CD14-positive monocyte (primary cell): ENCODE results near the gene ARPC2. TPM values are rescaled to one million over a fixed set of nuclear protein-coding genes. Genes with fewer than 3 reads are reported as not detected.

Source experiments
- DNase-seq, 3 donors: peaks; one replicate each; pipeline ENCODE4 v3.0.0-alpha.2; 2011 to 2022
- H2AFZ ChIP-seq: 2 replicates; pipeline ENCODE4 v1.6.0; 2012; ENCODE audit warnings: mild to moderate bottlenecking, low read depth, low read length, inconsistent platforms; ENCODE audit not compliant: insufficient read depth, poor library complexity, severe bottlenecking
- H3K27ac ChIP-seq, 2 donors: 1 replicate in 1 of 2; 2 replicates in 1 of 2; pipeline ENCODE4 v1.5.1; 2012 to 2013; ENCODE audit warnings: low read length in 2 of 2, control low read depth in 1 of 2, inconsistent platforms in 1 of 2, low read depth in 1 of 2, mild to moderate bottlenecking in 1 of 2
- H3K27me3 ChIP-seq, 2 donors: one replicate each; pipeline versions ENCODE4 v1.6.0 to v1.6.1; 2011 to 2013; ENCODE audit warnings: low read length in 2 of 2; ENCODE audit not compliant: control insufficient read depth in 2 of 2, insufficient read depth in 2 of 2
- H3K36me3 ChIP-seq, 2 donors: replicated peaks in 1 of 2; 1 replicate in 1 of 2; 2 replicates in 1 of 2; pipeline versions ENCODE4 v1.5.1 to v1.6.1; 2012 to 2013; ENCODE audit warnings: low read length in 2 of 2, control low read depth in 1 of 2, inconsistent platforms in 1 of 2, mild to moderate bottlenecking in 1 of 2; ENCODE audit not compliant: insufficient read depth in 2 of 2, control insufficient read depth in 1 of 2
- H3K4me1 ChIP-seq, 2 donors: 1 replicate in 1 of 2; 2 replicates in 1 of 2; pipeline versions ENCODE4 v1.5.1 to v1.6.1; 2012 to 2013; ENCODE audit warnings: low read length in 2 of 2, control low read depth in 1 of 2, inconsistent platforms in 1 of 2, mild to moderate bottlenecking in 1 of 2, moderate library complexity in 1 of 2; ENCODE audit not compliant: insufficient read depth in 2 of 2, control insufficient read depth in 1 of 2
- H3K4me2 ChIP-seq: replicated peaks from 2 replicates; pipeline ENCODE3; 2012; ENCODE audit warnings: low read length, moderate library complexity, mild to moderate bottlenecking; ENCODE audit not compliant: poor library complexity, severe bottlenecking; ENCODE audit errors: extremely low read depth
- H3K4me3 ChIP-seq, 3 experiments: fragments of 200-600 bp in 1 of 3; sonication (generic) in 1 of 3; replicated peaks in 1 of 3; 1 replicate in 2 of 3; 2 replicates in 1 of 3; pipeline ENCODE4 v1.5.1; 2011 to 2013; ENCODE audit warnings: low read length in 3 of 3, mild to moderate bottlenecking in 3 of 3, control low read depth in 2 of 3, low read depth in 2 of 3, inconsistent platforms in 1 of 3, moderate library complexity in 1 of 3
- H3K79me2 ChIP-seq: 2 replicates; pipeline ENCODE4 v1.6.0; 2012; ENCODE audit warnings: mild to moderate bottlenecking, control low read depth, inconsistent platforms, low read length, moderate library complexity; ENCODE audit not compliant: insufficient read depth
- H3K9ac ChIP-seq: 2 replicates; pipeline ENCODE4 v1.6.0; 2017; ENCODE audit warnings: low read length, mild to moderate bottlenecking; ENCODE audit not compliant: insufficient read depth, poor library complexity, severe bottlenecking
- H3K9me3 ChIP-seq, 2 donors: replicated peaks in 1 of 2; 1 replicate in 1 of 2; 2 replicates in 1 of 2; pipeline versions ENCODE4 v1.5.1 to v1.6.1; 2012 to 2013; ENCODE audit warnings: low read length in 2 of 2, control low read depth in 1 of 2; ENCODE audit not compliant: control insufficient read depth in 1 of 2, insufficient read depth in 1 of 2
- H4K20me1 ChIP-seq: 2 replicates; pipeline ENCODE4 v1.6.0; 2012; ENCODE audit warnings: mild to moderate bottlenecking, low read length, control low read depth, moderate library complexity; ENCODE audit not compliant: insufficient read depth
- H3K27ac Mint-ChIP-seq, 7 donors: one replicate each; pipeline ENCODE4 v1.8.0; 2020; ENCODE audit warnings: mild to moderate bottlenecking in 7 of 7, mixed read lengths in 7 of 7, moderate library complexity in 6 of 7, inconsistent platforms in 2 of 7
- H3K27me3 Mint-ChIP-seq, 3 donors: one replicate each; pipeline ENCODE4 v1.8.0; 2021 to 2022; ENCODE audit warnings: low read depth in 3 of 3, mild to moderate bottlenecking in 3 of 3, mixed read lengths in 3 of 3, moderate library complexity in 3 of 3, inconsistent platforms in 1 of 3
- H3K36me3 Mint-ChIP-seq, 2 donors: one replicate each; pipeline ENCODE4 v1.8.0; 2020; ENCODE audit warnings: mixed read lengths in 2 of 2, inconsistent platforms in 1 of 2, mild to moderate bottlenecking in 1 of 2
- H3K4me1 Mint-ChIP-seq: one replicate; pipeline ENCODE4 v1.8.0; 2020; ENCODE audit warnings: mild to moderate bottlenecking, mixed read lengths
- H3K4me3 Mint-ChIP-seq, 2 donors: one replicate each; pipeline ENCODE4 v1.8.0; 2020; ENCODE audit warnings: mild to moderate bottlenecking in 2 of 2, mixed read lengths in 2 of 2, moderate library complexity in 1 of 2
- H3K9me3 Mint-ChIP-seq, 7 donors: one replicate each; pipeline ENCODE4 v1.8.0; 2020 to 2022; ENCODE audit warnings: mixed read lengths in 7 of 7, mild to moderate bottlenecking in 6 of 7, moderate library complexity in 6 of 7, inconsistent platforms in 2 of 7
- CTCF ChIP-seq: fragments of 200-600 bp; IDR thresholded peaks from one replicate; pipeline ENCODE4 v1.8.0; 2022; ENCODE audit warnings: antibody characterized with exemption, mild to moderate bottlenecking
- WGBS: methylation state at CpG from one replicate; pipeline ENCODE4 v1.1.5; 2013; ENCODE audit warnings: missing lambda C conversion rate; ENCODE audit not compliant: insufficient coverage; 5-methylcytosine and 5-hydroxymethylcytosine counted together
- intact Hi-C, 2 donors: fragments of 100-400 bp; cut with micrococcal nuclease; formaldehyde crosslinking; loops; one replicate each; pipeline versions ENCODE4 v1.15.0 to v1.15.1; 2023
- polyA plus RNA-seq, 3 donors: library from polyadenylated mRNA; depleted of rRNA in 1 of 3; unstranded in 2 of 3; stranded (reverse) in 1 of 3; fragments of 300-500 nt in 2 of 3; fragments of >200 nt in 1 of 3; fragmentation: Illumina TruSeq in 2 of 3; gene quantifications; 1 replicate in 2 of 3; 2 replicates in 1 of 3; pipeline ENCODE4 v1.2.3, GENCODE V29; 2012 to 2021

The ARPC2 gene
- polyA plus RNA-seq, 3 donors: 640 to 1,227 (median 1,162) TPM

GRCh38 chr2:218219934-218220333 lies 2.9 kb downstream of the ARPC2 start:
- H3K4me3 ChIP-seq: peak overlapping the region; percentile 78 to 99 (median 99)
- peak overlapping the region in 1 of 2 donors; percentile 97 for H3K27ac ChIP-seq
- peaks cover 69% of the 10 kb centered on the region for H3K4me1 Mint-ChIP-seq
- no peak for DNase-seq
- H3K27me3 ChIP-seq: no peaks in the 10 kb centered on the region
- WGBS: no CpG with 5 or more reads among the region's 2 CpGs
- peaks cover 66 to 81% of the 10 kb centered on the region in 2 donors for H3K4me1 ChIP-seq
- intact Hi-C loops: loop anchor here (5.0 kb wide), 3 partner anchors 37 to 177 kb away; partner anchors contain the start of genes CTDSP1 (in 1 of the 2) and GPBAR1 (in 1 of the 2)
- peak overlapping the region; percentile 91 to 95 for H3K4me3 Mint-ChIP-seq
- peak overlapping the region; percentile 93 for H3K4me2 ChIP-seq
- H3K79me2 ChIP-seq: peaks cover 91% of the 10 kb centered on the region
- H3K9ac ChIP-seq: peak overlapping the region; percentile 99
- peaks cover 78% of the 10 kb centered on the region for H4K20me1 ChIP-seq
- H3K27ac Mint-ChIP-seq: peak overlapping the region; percentile 0 to 100 (median 88)
- H3K9me3 Mint-ChIP-seq: no peaks in the 10 kb centered on the region
- peaks cover 41 to 42% of the 10 kb centered on the region in 2 donors for H3K36me3 Mint-ChIP-seq
- TF ChIP-seq CTCF: no peak
- no peak overlapping the region for H2AFZ ChIP-seq
- H3K27me3 Mint-ChIP-seq: no peaks in the 10 kb centered on the region
- H3K36me3 ChIP-seq: peaks cover 25 to 47% of the 10 kb centered on the region in 2 donors
- no peaks in the 10 kb centered on the region for H3K9me3 ChIP-seq

DNA sequence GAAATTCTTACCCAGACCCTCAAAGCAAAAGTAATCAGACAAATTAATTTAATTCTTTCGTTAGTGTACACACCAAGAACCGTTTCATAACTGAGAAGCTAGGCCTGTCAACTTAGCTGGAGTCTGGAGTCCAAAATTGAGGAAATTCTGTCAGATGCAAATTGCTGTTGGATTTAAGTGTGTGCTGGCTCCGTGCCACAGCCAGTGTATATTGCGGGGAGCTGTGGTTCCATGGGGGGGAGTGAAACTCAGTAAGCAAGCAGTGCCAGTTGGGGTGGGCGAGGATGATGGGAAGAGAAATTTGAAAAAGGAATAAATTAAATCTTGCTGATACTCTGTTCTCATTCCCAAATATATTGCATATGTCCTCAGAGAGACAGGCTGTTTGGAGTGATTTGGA lies 4.0 kb downstream of the ARPC2 start:
- no CpG with 5 or more reads among the region's 5 CpGs for WGBS
- H3K4me3 ChIP-seq: peak overlapping the region in 1 of 3 experiments; percentile 99

More for the DNA sequence above, 4.0 kb downstream of the ARPC2 start:
- Histone ChIP-seq H3K27me3 (no peaks in the 10 kb centered on the region), H4K20me1 (peaks cover 89% of the 10 kb centered on the region), H3K9me3 (no peaks in the 10 kb centered on the region), H3K4me1 (peaks cover 74 to 89% of the 10 kb centered on the region in 2 donors), H2AFZ (no peak overlapping the region), H3K79me2 (peaks cover 99% of the 10 kb centered on the region), H3K27ac (peak overlapping the region in 1 of 2 donors; percentile 97), H3K36me3 (peaks cover 35 to 58% of the 10 kb centered on the region in 2 donors), H3K9ac (no peak overlapping the region), H3K4me2 (peak overlapping the region; percentile 93)
- no peak for TF ChIP-seq CTCF
- DNase-seq: peak in 2 of 3 donors; percentile 28 to 52
- Mint-ChIP-seq H3K9me3 (no peaks in the 10 kb centered on the region), H3K4me1 (peaks cover 76% of the 10 kb centered on the region), H3K27me3 (no peaks in the 10 kb centered on the region), H3K27ac (peak overlapping the region in 5 of 7 donors; percentile 64 to 96 (median 88)), H3K36me3 (peaks cover 51 to 53% of the 10 kb centered on the region in 2 donors), H3K4me3 (peak overlapping the region; percentile 56 to 95)
- intact Hi-C loops: loop anchor here in 1 of 2 donors (5.0 kb wide), 1 partner anchor 41 kb away; the partner anchor contains the start of gene GPBAR1
